Gastrocnemius medialis (tissue), 4 donors: ENCODE measurements around the gene ITPR2. TPM values are rescaled to one million over a fixed set of nuclear protein-coding genes. Genes with fewer than 3 reads are reported as not detected.

Experiments
- ATAC-seq, 2 donors: fragments of 150-250 bp; one replicate each; pipeline ENCODE4 v1.9.1; 2016
- DNase-seq, 2 donors: peaks; one replicate each; pipeline ENCODE4 v3.0.0-alpha.2; 2019
- H3K27ac ChIP-seq, 4 donors: fragments of 200-600 bp; sonication (generic); 1 replicate in 1 of 4; 2 replicates in 3 of 4; pipeline ENCODE4 v1.5.1; 2016 to 2018; ENCODE audit warnings: mild to moderate bottlenecking in 2 of 4, moderate library complexity in 1 of 4
- H3K27me3 ChIP-seq, 3 donors: fragments of 200-600 bp; sonication (generic) in 2 of 3; 1 replicate in 1 of 3; 2 replicates in 2 of 3; pipeline versions ENCODE4 v1.5.1 to v1.6.0; 2016 to 2019; ENCODE audit warnings: mild to moderate bottlenecking in 1 of 3, moderate library complexity in 1 of 3
- H3K36me3 ChIP-seq, 2 donors: fragments of 200-600 bp; sonication (generic) in 1 of 2; one replicate each; pipeline ENCODE4 v1.5.1; 2017 to 2018
- H3K4me1 ChIP-seq, 2 donors: fragments of 200-600 bp; sonication (generic) in 1 of 2; one replicate each; pipeline ENCODE4 v1.5.1; 2016 to 2017; ENCODE audit warnings: mild to moderate bottlenecking in 2 of 2
- H3K4me3 ChIP-seq, 4 donors: fragments of 200-600 bp; sonication (generic) in 3 of 4; 1 replicate in 1 of 4; 2 replicates in 3 of 4; pipeline ENCODE4 v1.5.1; 2016 to 2019; ENCODE audit warnings: mild to moderate bottlenecking in 2 of 4
- H3K9me3 ChIP-seq, 3 donors: fragments of 200-600 bp; sonication (generic) in 2 of 3; 1 replicate in 1 of 3; 2 replicates in 2 of 3; pipeline ENCODE4 v1.5.1; 2016 to 2019
- CTCF ChIP-seq, 5 experiments: fragments of 450-650 bp in 3 of 5; fragments of 200-600 bp in 2 of 5; sonication (generic) in 2 of 5; IDR thresholded peaks in 4 of 5; conservative IDR thresholded peaks in 1 of 5; 1 replicate in 4 of 5; 2 replicates in 1 of 5; pipeline ENCODE4 v1.5.1; 2016 to 2019; ENCODE audit warnings: antibody characterized with exemption in 5 of 5, mild to moderate bottlenecking in 3 of 5, moderate library complexity in 3 of 5
- POLR2A ChIP-seq, 2 donors: fragments of 450-650 bp; IDR thresholded peaks; one replicate each; pipeline ENCODE4 v1.6.1; 2017; ENCODE audit warnings: antibody characterized with exemption in 2 of 2, mild to moderate bottlenecking in 2 of 2, moderate library complexity in 2 of 2
- in situ Hi-C, 4 donors: fragments of 200-750 bp; cut with MboI; loops; one replicate each; pipeline versions ENCODE4 v1.15.0 to v1.8.0; 2017; ENCODE audit warnings: low sequenced_read_pairs in 4 of 4
- intact Hi-C: fragments of 100-400 bp; cut with DNase I; formaldehyde crosslinking; loops from one replicate; pipeline ENCODE4 v1.15.1; 2023; ENCODE audit warnings: low total_unique reads
- total RNA-seq, 4 donors: library from RNA; depleted of rRNA; stranded (reverse); fragments of >200 nt; gene quantifications; one replicate each; pipeline versions ENCODE4 v1.1.0 to v1.2.3, GENCODE V29; 2016

Gene ITPR2
- total RNA-seq, 4 donors from 2014 or later = 3.8 to 23.8 (median 4.1) TPM

- Histone ChIP-seq H3K36me3 (no peaks in the 10 kb centered on the region), H3K27ac (no peak overlapping the region), H3K4me1 (no peaks in the 10 kb centered on the region), H3K27me3 (no peaks in the 10 kb centered on the region), H3K9me3 (no peaks in the 10 kb centered on the region), H3K4me3 (no peak overlapping the region)
- DNase-seq (no peak), ATAC-seq (no peak)
- intact Hi-C loops (no loop called here), in situ Hi-C loops (loop anchor here in 1 of 4 donors (25.0 kb wide), 1 partner anchor 237 kb away; no protein-coding TSS in a partner anchor)
- no peak for TF ChIP-seq CTCF (IDR thresholded peaks at IDR 0.05 in 4 of 5, conservative IDR thresholded peaks at IDR 0.05 in 1 of 5)
- no peak for TF ChIP-seq POLR2A (IDR thresholded peaks at IDR 0.05)
Observed at GRCh38 chr12:26425587-26426260, 407.3 kb downstream of the ITPR2 start.

DNA sequence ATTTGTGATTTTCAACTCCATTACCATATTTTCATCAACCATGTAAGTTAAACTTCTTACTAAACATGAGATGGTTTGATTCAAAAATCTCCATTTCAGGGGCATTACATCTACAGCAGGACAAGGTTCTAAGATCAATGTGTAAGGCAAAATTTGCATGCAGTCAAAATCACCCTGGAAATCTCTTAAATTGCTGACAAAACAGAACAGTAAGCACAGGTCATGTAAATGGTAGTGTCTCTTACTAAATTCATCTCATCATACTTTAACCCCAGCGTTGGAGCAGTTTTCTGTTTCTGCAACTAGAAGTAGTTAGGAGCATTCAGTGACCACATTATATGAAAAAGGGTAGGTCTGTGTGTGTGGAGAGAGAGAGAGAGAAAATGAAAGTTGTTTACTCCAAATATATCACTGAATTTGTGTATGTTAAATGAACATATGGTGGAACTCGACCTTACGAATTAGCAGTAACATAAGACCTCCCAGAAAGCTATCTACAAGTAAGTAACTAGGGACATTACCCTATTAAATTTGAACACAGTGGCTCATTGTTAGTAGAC lies 410.1 kb downstream of the ITPR2 start:
- no peak for TF ChIP-seq CTCF (IDR thresholded peaks at IDR 0.05 in 4 of 5, conservative IDR thresholded peaks at IDR 0.05 in 1 of 5)
- no peak for TF ChIP-seq POLR2A (IDR thresholded peaks at IDR 0.05)
- intact Hi-C loops (no loop called here), in situ Hi-C loops (no loop called here)
- Histone ChIP-seq H3K4me1 (no peaks in the 10 kb centered on the region), H3K27ac (no peak overlapping the region), H3K4me3 (no peak overlapping the region), H3K36me3 (no peaks in the 10 kb centered on the region), H3K27me3 (no peaks in the 10 kb centered on the region), H3K9me3 (no peaks in the 10 kb centered on the region)
- DNase-seq (no peak), ATAC-seq (no peak)

- H3K4me3 ChIP-seq = no peak overlapping the region
- TF ChIP-seq POLR2A (IDR thresholded peaks at IDR 0.05) (no peak), CTCF (IDR thresholded peaks at IDR 0.05 in 4 of 5, conservative IDR thresholded peaks at IDR 0.05 in 1 of 5) (no peak)
- DNase-seq (no peak), ATAC-seq (no peak)
- H3K36me3 ChIP-seq = no peaks in the 10 kb centered on the region
- intact Hi-C loops = no loop called here
- H3K4me1 ChIP-seq = no peaks in the 10 kb centered on the region
- no peaks in the 10 kb centered on the region for H3K27me3 ChIP-seq
- no peaks in the 10 kb centered on the region for H3K9me3 ChIP-seq
- in situ Hi-C loops = no loop called here
- no peak overlapping the region for H3K27ac ChIP-seq
Observed at GRCh38 chr12:26416550-26416949, 416.4 kb downstream of the ITPR2 start.

- in situ Hi-C loops = no loop called here
- ATAC-seq (no peak), DNase-seq (no peak)
- Histone ChIP-seq H3K27me3 (no peaks in the 10 kb centered on the region), H3K4me1 (no peaks in the 10 kb centered on the region), H3K36me3 (no peaks in the 10 kb centered on the region), H3K27ac (no peak overlapping the region), H3K4me3 (no peak overlapping the region), H3K9me3 (no peaks in the 10 kb centered on the region)
- TF ChIP-seq CTCF (IDR thresholded peaks at IDR 0.05 in 4 of 5, conservative IDR thresholded peaks at IDR 0.05 in 1 of 5) (no peak), POLR2A (IDR thresholded peaks at IDR 0.05) (no peak)
- intact Hi-C loops = no loop called here
Observed at GRCh38 chr12:26410689-26411088, 422.3 kb downstream of the ITPR2 start.
